HuH-7 (cell line): Measurements from ENCODE around the gene LARP4B.

ENCODE experiments used
- DNase-seq: peaks from one replicate; pipeline ENCODE4 v3.0.0; 2011; ENCODE audit warnings: low spot score

The LARP4B gene

DNA sequence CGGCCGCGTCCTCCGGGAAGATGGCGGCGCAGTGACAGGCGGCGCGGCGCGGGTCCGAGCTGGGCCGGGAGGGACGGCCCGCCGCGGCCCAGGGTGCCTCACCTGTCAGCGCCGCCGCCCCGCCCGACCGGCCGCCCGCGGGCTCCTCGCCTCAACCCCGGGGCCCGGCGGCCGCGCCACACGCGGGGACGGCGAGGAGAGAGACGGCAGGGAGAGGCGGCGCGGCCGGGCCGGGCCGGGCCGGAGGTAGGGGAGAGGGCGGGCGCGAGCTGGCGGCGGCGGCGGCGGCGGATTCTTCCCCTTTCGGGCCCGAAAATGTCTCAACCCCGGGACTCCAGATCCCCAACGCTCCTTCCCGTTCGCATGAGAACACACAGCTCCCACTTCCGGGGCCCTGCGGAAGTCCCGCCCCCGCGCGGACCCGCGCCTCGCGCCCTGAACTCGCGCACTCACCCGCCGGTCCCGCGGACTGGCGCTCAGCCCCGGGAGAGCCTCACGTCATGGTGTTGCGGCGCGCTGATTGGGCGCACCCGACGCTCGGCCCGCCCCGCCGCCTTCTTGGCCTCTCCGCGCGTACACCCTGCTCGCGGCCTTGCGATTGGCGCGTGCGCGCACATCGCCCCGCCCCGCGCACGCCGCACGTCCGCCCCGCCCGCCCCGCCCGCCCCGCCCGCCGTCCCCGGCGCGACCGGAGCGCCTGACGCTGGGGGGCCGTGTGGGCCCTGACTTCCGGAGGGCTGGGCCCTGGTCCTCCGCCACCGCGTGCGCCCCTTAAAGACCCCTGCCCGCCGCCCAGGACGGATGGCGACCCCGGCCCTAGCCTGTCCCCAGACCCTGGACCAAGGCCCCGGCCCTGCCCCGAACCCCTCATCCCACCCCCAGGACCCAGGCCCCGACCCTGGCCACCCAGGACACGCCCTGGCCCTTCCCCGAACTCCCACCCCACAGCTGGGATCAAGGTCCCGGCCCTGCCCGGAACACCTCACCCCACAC, at the start of gene LARP4B:
Gene LARP4B, minus strand, starts transcription at position 380 of the 993 bp plus-strand sequence. CDS start 45,984 bp downstream, outside the sequence.
- peak; percentile 99 for DNase-seq

DNA sequence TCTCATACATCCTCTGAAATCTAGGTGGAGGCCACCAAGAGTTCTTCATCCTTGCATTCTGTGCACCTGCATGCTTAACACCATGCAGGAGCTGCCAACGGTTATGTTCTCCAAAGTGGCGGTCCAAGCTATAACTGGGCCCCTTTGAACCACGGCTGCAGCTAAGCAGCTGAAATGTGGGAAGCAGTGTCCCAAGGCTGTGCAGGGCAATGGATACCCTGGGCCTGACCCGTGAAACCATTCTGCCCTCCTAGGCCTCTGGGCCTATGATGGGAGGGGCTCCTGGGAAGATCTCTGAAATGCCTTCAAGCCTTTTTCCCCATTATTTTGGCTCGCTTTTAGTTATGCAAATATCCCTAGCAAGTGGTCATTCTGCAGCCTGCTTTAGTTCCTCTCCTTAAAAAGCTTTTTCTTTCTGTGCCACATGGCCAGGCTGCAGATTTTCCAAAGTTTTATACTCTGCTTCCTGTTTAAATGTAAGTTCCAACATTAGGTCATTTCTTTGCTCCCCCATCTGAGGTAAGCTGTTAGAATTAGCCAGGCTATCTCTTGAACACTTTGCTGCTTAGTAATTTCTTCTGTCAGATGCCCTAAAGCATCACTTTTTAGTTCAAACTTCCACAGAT, 49.1 kb upstream of the LARP4B start:
- no peak for DNase-seq

DNA sequence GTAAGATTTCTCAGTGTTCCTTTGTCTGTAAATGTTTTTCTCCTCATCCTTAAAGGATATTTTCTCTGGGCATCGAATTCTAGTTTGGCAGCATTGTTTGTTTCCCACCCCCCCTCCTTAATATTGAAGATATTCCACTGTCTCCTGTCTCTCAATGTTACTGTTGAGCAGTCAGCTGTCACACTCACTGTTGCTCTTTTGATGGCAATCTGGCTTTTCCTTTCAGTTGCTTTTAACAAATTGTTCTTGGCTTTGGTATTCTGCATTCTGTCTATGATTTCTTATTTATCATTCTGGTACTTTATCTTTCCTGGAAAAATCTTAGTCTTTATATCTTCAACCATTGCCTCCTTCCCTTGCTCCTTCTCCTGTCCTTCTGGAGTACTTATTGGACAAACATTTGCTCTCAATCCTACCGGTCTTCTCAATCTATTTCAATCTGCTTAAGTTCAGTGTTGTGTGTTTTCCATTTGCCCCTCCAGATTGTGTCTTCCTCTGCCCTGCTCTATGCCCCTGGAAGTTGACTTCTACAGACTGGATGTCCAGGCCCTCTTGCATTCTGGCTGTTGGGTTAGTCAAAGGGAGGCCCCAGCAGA, 47.4 kb upstream of the LARP4B start:
- no peak for DNase-seq

DNA sequence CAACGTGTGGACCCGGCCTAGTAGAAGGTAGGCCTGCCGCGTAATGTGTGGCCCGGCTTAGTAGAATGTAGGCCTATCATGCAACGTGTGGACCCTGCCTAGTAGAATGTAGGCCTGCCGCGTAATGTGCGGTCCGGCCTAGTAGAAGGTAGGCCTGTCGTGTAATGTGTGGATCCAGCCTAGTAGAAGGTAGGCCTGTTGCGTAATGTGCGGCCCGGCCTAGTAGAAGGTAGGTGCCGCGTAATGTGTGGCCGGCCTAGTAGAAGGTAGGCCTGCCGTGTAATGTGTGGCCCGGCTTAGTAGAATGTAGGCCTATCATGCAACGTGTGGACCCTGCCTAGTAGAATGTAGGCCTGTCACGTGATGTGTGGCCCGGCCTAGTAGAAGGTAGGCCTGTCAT, 44.8 kb upstream of the LARP4B start:
- no peak for DNase-seq

DNA sequence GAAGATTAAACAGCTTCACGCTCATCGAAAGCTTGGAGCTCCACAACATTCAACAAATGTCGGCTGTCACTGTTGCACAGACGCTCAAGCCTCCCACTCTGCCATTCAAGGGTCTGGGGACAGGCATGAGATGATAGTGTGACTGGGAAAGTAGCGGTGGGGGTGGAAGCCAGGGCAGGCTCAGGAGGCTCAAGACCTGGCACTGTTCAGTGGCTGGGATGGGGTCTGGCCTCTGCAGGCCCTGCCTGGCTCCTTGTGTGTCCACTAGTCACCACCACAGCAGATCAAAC, 43.2 kb upstream of the LARP4B start:
- DNase-seq, result no peak

DNA sequence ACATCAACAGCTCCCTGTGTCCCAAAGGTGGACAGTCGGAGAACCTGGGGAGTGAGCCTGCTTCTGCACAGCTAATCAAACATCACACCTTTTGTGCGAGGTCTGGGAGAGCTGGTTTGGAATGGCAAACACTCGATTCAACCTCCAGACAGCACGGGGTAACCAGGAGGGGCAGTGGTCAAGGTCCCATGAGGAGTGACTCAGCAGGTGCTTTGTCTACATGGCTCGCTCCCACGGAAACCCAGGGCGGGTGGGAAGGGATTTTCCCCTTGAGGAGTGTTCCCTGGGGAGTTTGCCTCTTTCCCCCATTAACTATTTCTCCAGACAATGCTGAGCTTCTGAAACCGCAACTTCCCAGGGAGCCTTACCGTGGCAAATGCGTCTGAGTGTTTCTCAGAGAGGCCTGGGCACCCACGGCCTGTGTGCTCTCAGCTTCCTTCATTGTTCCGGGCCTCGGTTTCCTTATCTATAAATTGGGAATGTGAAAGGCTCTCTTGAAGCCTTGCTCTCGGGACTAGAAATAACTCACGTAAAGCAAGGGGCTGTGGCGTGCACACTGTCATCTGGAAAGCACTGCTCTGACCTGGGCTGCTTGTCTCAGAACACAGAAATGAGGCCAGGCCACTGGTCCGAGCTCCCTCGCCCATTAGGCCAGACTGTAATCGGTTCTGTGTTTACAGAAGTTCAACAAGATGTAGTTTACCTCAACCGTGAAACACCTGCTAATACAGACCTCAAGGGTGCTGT, 42.7 kb upstream of the LARP4B start:
- no peak for DNase-seq

DNA sequence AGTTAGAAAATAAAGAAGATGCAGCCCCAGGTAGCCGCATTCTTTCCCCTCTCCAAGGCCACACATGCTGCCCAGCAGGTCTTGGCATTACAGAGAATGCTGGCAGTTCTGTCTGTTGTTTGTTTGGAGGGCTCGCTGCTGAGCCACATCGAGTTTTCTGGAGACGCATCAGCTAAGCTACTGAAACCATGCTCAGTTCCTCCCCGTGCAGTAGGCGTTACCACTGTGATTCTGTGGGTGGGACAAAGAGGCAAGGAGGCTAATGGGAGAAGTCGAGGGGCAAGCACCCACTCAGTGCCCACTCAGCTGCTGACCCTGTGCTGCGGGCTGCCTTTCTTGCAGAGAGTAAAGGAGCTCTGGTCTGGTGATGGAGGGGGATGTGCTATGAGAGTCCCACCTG, 41.3 kb upstream of the LARP4B start:
- no peak for DNase-seq

DNA sequence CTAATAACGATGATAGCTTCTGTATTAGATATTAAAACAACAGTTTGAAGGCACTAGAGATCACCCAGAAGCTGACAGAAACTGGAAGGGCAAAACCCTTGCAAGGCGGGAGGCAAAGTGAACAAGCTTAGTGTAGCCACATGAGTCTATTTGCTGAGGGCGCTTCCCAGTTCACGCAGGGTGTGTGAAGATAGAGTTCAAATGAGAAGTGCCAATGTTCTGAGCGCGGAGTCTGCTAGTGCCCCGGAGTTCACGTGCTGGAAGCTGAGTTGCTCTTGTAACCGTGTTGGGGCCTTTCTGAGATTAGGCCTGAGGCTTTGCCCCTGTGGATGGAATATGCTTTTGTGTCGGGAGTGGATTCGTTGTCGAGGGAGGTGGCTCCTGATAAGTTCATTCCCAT, 40.1 kb upstream of the LARP4B start:
- no peak for DNase-seq

DNA sequence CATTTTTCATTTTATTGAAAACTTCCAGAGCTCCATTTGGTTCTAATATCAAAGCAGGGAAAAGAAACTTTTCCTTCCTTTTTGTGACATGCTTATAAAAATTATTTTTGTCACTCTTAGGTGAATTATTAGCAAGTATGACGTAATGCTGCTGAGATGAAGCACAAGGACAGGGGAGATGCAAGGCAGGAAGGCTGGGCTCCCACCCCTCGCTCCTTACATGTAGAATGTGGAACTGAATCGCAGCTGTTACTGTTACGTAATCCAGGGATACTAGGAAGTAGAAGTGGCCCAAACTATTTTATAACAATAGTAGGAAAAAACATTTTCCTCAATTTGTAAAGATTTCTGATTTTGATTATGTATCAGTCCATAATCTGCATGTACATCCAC, 39.6 kb upstream of the LARP4B start:
- no peak for DNase-seq

DNA sequence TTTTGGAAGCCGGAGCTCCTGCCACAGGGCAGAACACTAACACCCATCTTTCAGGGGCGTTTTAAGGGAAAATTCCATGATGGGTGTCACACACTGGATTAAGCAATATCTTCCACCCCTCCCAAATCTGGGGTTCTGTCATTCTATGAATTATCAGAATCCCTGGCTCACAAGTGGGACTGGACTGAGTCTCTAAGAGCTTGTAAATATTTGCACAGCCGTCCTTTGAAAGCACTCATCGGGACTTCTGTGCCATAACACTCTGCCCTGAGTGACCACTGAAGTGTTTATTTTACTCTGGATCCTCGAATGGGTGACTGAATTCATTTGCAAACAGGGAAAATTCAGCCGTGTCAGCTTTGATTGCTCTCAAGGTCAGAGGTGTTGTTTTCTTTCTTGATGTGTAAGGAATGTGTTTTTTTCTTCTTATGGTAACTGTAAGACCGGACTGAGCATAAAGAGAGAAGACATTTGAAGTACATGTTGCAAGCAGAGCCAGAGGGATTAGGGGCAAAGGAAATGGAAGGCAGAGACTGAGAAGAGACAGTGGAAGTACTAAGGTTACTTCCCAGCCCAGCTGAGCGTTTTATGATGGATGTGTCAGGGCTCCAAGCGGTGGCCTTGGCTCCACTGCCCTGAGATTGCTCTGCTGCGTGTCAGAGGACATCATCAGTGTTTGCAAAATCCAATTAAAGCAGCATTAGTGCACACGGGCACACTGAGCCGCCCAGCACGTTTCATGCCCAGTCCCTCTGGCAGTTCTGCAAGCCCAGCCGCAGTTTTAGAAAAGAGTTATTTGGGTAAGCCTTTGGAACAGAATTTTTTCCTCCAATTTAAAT, 39.0 kb upstream of the LARP4B start:
- DNase-seq, result peak; percentile 73

DNA sequence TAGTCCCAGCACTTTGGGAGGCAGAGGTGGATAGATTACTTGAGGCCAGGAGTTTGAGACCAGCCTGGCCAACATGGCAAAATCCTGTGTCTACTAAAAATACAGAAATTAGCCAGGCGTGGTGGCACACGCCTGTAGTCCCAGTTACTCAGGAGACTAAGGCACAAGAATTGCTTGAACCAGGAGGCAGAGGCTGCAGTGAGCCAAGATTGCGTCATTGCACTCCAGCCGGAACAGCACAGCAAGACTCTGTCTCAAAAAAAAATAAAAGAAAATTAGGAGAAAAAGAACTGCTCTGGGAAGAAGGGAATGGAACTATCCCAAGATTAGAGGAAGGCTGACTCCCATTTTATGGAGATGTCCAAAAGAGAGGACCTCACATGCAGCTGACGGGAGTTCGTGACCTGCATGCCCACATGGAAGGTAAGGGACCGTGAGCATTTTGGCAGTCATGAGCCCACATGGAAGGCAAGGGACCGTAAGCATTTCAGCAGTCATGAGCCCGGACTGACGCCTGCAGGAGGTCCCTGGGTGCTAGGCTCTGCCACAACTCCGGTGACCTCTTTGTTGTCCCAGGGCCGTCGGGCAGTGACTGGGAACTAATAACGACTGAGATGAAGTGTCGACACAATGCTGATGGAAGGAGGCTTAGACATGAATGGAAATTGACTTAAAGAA, 38.1 kb upstream of the LARP4B start:
- DNase-seq, result peak; percentile 75

DNA sequence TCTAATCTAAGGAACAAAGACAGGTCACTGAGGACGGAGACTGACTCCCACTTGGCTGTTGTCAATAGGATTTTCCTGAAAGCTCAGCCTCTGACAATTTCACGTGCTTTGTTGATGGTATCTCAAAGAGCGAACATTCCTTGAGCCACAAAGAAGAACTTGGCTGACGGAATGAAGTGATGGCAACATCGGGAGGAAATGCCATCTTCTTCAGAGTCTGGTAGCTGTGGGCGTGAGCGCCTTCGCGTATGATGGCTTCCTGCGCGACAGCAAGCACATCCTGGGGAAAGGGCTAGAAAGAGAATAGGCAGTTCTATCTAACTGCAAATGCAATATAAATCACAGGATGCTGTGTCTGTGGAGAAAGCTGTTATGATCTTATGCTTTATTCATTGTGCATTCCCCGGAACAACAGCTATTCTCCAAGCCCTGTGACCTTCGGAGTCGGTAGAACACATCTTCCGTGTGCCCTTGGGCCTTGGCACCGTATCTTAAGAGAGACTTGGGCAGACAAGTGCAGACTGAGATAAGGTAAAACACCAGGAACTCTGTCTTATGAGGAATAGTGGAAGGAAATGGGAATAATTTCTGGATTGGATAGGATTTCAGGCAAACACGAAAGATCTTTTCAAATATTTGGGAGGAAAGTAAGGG, 37.2 kb upstream of the LARP4B start:
- no peak for DNase-seq

DNA sequence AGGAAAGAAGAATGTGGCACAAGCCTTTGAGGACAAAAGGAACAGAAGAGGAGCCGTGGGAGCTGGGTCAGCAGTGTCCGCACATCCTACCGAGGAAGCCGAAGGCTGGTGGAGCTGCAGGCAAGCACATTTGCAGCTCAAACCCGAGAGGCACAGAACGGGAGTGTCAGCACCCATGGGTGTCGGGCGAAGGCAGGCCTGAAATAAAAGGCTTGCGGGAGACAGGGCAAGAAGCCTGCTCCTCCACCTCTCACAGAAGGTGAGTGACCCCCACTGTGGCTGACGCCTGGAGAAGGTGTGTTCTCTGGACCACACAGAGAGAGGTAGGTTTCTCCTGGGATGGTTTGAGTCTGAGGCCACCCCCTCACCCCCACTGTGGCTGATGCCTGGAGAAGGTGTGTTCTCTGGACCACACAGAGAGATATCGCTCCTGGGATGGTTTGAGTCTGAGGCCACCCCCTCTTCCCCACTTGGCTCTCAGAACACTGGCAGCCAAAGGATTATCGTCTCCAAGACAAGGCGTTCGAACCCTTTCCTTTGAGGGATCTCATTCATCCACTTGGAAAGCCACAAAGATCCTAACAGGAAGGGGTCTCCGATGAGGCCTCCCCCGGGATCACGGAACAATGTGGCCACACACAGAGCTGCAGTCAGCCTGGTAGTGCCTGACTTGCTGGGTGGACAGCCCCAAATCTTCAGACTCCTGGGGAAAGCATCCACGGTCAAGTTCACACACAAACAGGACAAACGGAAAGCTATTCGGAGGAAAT, 35.1 kb upstream of the LARP4B start:
- no peak for DNase-seq

DNA sequence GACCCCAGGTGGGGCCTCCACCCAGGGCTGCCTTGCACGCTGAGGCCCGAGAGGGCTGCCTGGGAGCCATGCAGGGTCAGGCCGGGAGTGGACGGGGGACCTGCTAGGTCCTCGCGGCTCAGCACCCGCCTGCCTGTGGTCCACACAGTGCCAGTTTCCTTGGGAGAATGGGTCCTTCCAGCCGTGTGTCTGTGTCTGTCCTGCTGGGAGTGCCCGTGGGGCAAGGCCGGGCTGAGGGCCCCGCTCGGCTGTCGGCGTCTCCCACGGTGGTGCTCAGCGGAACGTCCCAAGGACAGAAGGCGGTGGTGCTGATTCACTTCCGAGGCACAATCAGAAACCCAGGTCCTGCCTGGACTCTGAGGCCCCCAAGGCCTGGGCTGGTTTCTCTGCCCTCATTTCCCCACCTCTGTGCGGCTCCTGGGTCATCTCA, 33.5 kb upstream of the LARP4B start:
- DNase-seq, result no peak

DNA sequence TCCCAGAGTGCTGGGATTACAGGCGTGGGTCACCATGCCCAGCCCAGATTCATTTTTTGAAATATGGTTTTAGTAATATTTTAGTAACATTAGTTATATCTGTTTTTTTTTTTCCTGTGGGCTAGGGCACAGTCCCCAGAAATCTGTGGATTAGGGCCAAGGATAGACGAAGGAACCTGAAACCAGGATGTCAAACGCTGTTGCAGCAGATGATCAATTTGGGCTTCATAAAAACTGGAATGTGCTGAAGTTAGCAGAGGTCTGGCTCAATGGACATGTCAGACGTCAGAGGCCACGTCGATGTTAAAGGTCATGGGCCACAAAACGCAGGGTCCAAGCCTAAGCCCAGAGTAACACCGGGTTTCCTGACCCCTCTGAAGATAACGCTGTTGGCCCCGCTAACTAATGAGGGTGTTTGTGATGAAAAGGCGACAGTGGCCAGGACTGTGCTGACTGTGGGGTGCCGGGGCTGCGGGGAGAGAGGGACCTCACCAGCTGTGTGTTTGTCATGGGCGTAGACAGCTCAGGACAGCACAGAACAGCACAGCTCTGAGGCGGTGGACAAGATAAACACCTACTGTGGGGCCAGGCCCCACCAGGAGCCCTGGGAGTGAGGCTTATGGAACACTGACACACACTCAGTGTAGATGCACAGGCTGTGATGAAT, 32.9 kb upstream of the LARP4B start:
- no peak for DNase-seq

DNA sequence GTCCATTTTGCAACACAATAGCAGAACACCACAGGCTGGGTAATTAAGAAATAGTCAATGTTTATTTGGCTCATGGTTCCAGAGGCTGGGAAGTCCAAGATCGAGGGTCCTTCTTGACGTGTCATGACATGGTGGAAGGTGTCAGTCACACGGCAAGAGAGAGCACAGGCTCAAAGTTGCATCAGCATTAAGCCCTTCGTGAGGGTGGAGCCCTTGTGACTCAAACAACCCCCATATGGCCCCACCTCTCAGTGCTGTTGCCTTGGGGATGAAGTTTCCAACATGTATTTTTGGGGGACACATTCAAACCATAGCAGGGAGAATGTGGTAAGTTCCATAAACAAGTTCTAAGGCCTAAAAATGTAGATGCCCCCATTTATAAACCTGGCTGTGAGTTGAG, 32.1 kb upstream of the LARP4B start:
- DNase-seq, result no peak

DNA sequence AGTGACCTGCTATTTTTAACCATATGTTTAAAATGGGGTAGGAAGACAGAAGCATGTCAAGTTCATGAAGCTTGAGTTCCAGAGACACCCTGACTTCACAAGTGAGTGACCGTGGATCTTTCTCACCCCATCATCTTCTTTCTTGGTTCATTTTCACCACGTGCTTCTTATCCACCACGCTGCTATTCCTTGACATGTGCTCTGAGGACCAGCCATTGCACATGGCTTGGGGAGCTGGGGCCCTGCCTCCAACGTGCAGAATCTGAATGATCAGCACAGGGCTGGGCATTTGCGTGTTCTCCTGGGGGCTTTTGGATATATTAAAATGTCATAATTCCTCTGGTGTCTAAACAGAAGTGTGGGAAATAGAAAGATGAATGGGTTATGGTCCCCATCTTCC, 31.7 kb upstream of the LARP4B start:
- DNase-seq, result no peak

DNA sequence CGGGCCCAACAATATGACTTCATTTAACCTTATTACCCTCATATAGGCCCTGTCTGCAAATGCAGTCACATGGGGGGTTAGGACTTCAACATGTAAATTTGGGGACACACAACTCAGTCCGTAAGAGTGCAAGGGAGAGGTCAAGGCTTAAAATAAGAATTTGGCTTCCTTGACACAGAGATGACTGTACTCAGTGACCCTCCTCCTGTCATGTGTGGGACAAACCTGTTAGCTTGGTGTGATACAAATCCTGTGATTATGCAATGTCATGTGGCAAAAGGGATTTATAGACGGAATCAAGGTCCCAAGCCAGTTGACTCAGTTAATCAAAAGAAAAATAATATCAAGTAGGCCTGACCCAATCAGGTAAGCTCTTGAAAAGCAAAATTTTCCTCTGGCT, 30.8 kb upstream of the LARP4B start:
- no peak for DNase-seq

DNA sequence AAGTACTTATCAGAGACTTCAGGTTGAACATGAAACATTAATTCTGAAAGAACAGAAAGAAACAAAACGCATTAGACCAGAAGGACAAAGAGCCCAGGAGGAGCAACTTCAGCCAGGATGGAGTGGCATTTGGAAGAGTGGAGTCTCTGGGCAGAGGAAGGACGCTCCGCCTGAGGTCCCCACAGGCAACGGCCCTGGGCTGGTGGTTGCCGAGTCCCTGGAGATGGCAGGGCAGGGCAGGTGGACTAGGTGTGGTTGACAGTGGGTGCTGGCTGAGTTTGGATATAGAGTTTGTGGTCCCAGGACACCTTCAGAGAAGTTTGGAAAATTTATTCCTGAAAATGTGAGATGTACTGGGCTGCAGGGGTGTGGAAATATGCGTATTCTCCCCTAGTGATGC, 27.4 kb upstream of the LARP4B start:
- DNase-seq, result no peak
